Measurements from ENCODE around the gene NSD1. TPM values are rescaled to one million over a fixed set of nuclear protein-coding genes. Genes with fewer than 3 reads are reported as not detected.

Gene NSD1
- total RNA-seq, 2 donors from 2014 or later: 29.8 to 32.0 TPM

GRCh38 chr5:177327539-177328522, 194.3 kb downstream of the NSD1 start:
- Histone ChIP-seq H3K36me3 (replicated peaks in 1 of 2; ENCODE audit: insufficient read depth in 1 of 2, low read depth in 2 of 2) (no peaks in the 10 kb centered on the region), H3K4me1 (peaks cover 47% of the 10 kb centered on the region), H3K4me3 (no peak overlapping the region), H3K27me3 (no peaks in the 10 kb centered on the region), H3K27ac (peak overlapping the region; percentile 50 to 75 (median 62)), H3K9me3 (no peaks in the 10 kb centered on the region)
- 52 to 61% methylated on average over 17 to 27 of the region's 28 CpGs for WGBS, 2 donors
- ATAC-seq: peak; percentile 41
- peak in 3 of 4 donors; percentile 51 to 66 (median 58) for DNase-seq
- TF ChIP-seq POLR2A (IDR thresholded peaks at IDR 0.05): no peak
- no peak for TF ChIP-seq CTCF (IDR thresholded peaks at IDR 0.05)
- intact Hi-C loops (cut with DNase I): no loop called here

- 89 to 91% methylated on average over 18 to 19 of the region's 19 CpGs for WGBS, 2 donors
- no peak overlapping the region for H3K4me3 ChIP-seq
- intact Hi-C loops (cut with DNase I): no loop called here
- no peak for TF ChIP-seq POLR2A (IDR thresholded peaks at IDR 0.05)
- TF ChIP-seq CTCF (IDR thresholded peaks at IDR 0.05): no peak
- no peaks in the 10 kb centered on the region for H3K27me3 ChIP-seq
- peaks cover 0 to 5% of the 10 kb centered on the region in 2 donors for H3K36me3 ChIP-seq (replicated peaks in 1 of 2; ENCODE audit: insufficient read depth in 1 of 2, low read depth in 2 of 2)
- peaks cover 47% of the 10 kb centered on the region for H3K4me1 ChIP-seq
- peak overlapping the region; percentile 50 to 75 (median 62) for H3K27ac ChIP-seq
- H3K9me3 ChIP-seq: no peaks in the 10 kb centered on the region
- DNase-seq (no peak), ATAC-seq (no peak)
Measured at GRCh38 chr5:177328545-177329231, 195.1 kb downstream of the NSD1 start.

GRCh38 chr5:177329883-177330282, 196.3 kb downstream of the NSD1 start:
- Histone ChIP-seq H3K27ac (peak overlapping the region in 2 of 4 donors; percentile 22 to 51), H3K9me3 (no peaks in the 10 kb centered on the region), H3K4me3 (no peak overlapping the region), H3K36me3 (replicated peaks in 1 of 2; ENCODE audit: insufficient read depth in 1 of 2, low read depth in 2 of 2) (peaks cover 6 to 15% of the 10 kb centered on the region in 2 donors), H3K27me3 (no peaks in the 10 kb centered on the region), H3K4me1 (peaks cover 47% of the 10 kb centered on the region)
- TF ChIP-seq CTCF (IDR thresholded peaks at IDR 0.05) (no peak), POLR2A (IDR thresholded peaks at IDR 0.05) (no peak)
- intact Hi-C loops (cut with DNase I): no loop called here
- 39 to 43% methylated on average over 6 of the region's 6 CpGs for WGBS, 2 donors
- ATAC-seq (peak; percentile 39), DNase-seq (peak; percentile 62 to 70 (median 67))

- DNase-seq (no peak), ATAC-seq (no peak)
- peaks cover 10 to 23% of the 10 kb centered on the region in 2 donors for H3K36me3 ChIP-seq (replicated peaks in 1 of 2; ENCODE audit: insufficient read depth in 1 of 2, low read depth in 2 of 2)
- TF ChIP-seq CTCF (IDR thresholded peaks at IDR 0.05): no peak
- TF ChIP-seq POLR2A (IDR thresholded peaks at IDR 0.05): no peak
- H3K27me3 ChIP-seq: no peaks in the 10 kb centered on the region
- H3K9me3 ChIP-seq: no peaks in the 10 kb centered on the region
- intact Hi-C loops (cut with DNase I): no loop called here
- peak overlapping the region in 2 of 4 donors; percentile 17 to 51 for H3K27ac ChIP-seq
- no peak overlapping the region for H3K4me3 ChIP-seq
- WGBS, 2 donors: 81 to 95% methylated on average over 24 to 27 of the region's 27 CpGs
- peaks cover 35% of the 10 kb centered on the region for H3K4me1 ChIP-seq
Measured at GRCh38 chr5:177330991-177331842, 197.6 kb downstream of the NSD1 start.
